Smooth muscle cell (in vitro differentiated cells): Measurements from ENCODE around the gene SV2B. TPM values are rescaled to one million over a fixed set of nuclear protein-coding genes. Genes with fewer than 3 reads are reported as not detected.

Experiments
- DNase-seq: peaks from one replicate; lab custom pipeline; 2025; ENCODE audit not compliant: unreplicated experiment; lab: John Stamatoyannopoulos, UW
- H2AFZ ChIP-seq: fragments of 200-600 bp; sonication (generic); 2 replicates; pipeline ENCODE4 v1.6.0; 2016; ENCODE audit warnings: antibody characterized with exemption, low read depth, mild to moderate bottlenecking
- H3F3A ChIP-seq: fragments of 200-600 bp; sonication (generic); 2 replicates; pipeline ENCODE4 v1.6.0; 2017; ENCODE audit warnings: antibody characterized with exemption, low read depth
- H3K27ac ChIP-seq: fragments of 200-600 bp; sonication (generic); 2 replicates; pipeline ENCODE4 v1.5.1; 2016; ENCODE audit warnings: low read depth, mild to moderate bottlenecking
- H3K27me3 ChIP-seq: fragments of 200-600 bp; sonication (generic); 2 replicates; pipeline ENCODE4 v1.6.1; 2016; ENCODE audit warnings: low read depth, mild to moderate bottlenecking
- H3K36me3 ChIP-seq: fragments of 200-600 bp; sonication (generic); 2 replicates; pipeline ENCODE4 v1.5.1; 2016; ENCODE audit warnings: low read depth
- H3K4me1 ChIP-seq: fragments of 200-600 bp; sonication (generic); 2 replicates; pipeline ENCODE4 v1.5.1; 2016; ENCODE audit warnings: low read depth
- H3K4me2 ChIP-seq: fragments of 200-600 bp; sonication (generic); 2 replicates; pipeline ENCODE4 v1.6.0; 2016; ENCODE audit warnings: mild to moderate bottlenecking
- H3K4me3 ChIP-seq: fragments of 200-600 bp; sonication (generic); 2 replicates; pipeline ENCODE4 v1.5.1; 2016; ENCODE audit warnings: mild to moderate bottlenecking
- H3K79me2 ChIP-seq: fragments of 200-600 bp; sonication (generic); 2 replicates; pipeline ENCODE4 v1.6.0; 2016; ENCODE audit warnings: low read depth, mild to moderate bottlenecking
- H3K9ac ChIP-seq: fragments of 200-600 bp; sonication (generic); 2 replicates; pipeline ENCODE4 v1.6.0; 2016; ENCODE audit warnings: low read depth
- H3K9me3 ChIP-seq: fragments of 200-600 bp; sonication (generic); replicated peaks from 2 replicates; pipeline ENCODE4 v1.5.1; 2016; ENCODE audit warnings: low read depth
- H4K20me1 ChIP-seq: fragments of 200-600 bp; sonication (generic); 2 replicates; pipeline ENCODE4 v1.6.0; 2016; ENCODE audit warnings: low read depth
- WGBS: methylation state at CpG from one replicate; pipeline ENCODE4 v1.1.7; 2016; ENCODE audit warnings: low lambda C conversion rate; 5-methylcytosine and 5-hydroxymethylcytosine counted together
- polyA plus RNA-seq: library from polyadenylated mRNA; unstranded; fragments of >200 nt; fragmentation: Nextera tagmentation; extraction: Ambion mirVana; gene quantifications from 2 replicates; pipeline ENCODE4 v1.2.1, GENCODE V29; 2016
- total RNA-seq: library from RNA; depleted of rRNA; stranded (reverse); fragments of >200 nt; gene quantifications from 2 replicates; pipeline ENCODE4 v1.2.3, GENCODE V29; 2014
- TF ChIP-seq, protein P1 (sequence below): fragments of 200-600 bp; sonication (generic); IDR thresholded peaks from 2 replicates; pipeline ENCODE4 v1.5.1; 2017; ENCODE audit warnings: borderline replicate concordance, mild to moderate bottlenecking, antibody characterized with exemption; ENCODE audit not compliant: insufficient read depth, poor library complexity, severe bottlenecking

The SV2B gene
- total and polyA plus RNA-seq, 2 experiments from 2014 or later, result not detected

DNA sequence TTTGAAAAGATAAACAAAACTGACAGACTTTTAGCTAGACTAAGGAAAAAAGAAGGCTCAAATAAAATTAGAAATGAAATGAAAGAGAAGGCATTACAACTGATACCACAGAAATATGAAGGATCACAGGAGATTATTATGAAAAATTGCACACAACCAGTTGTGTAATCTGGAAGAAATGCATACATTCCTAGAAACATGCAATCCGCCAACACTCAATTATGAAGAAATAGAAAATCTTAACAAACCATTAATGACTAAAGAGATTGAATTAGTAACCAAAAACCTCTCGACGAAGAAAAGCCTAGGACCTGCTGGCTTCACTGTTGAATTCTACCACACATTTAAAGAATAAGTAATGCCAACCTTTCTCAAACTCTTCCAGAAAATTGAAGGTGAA is 149.5 kb downstream of the SV2B start:
- H3K9me3 ChIP-seq, result no peaks in the 10 kb centered on the region
- DNase-seq, result no peak
- no peak overlapping the region for H3K4me3 ChIP-seq
- no peak overlapping the region for H3K4me2 ChIP-seq
- peaks cover 21% of the 10 kb centered on the region for H3K27me3 ChIP-seq
- WGBS, result 86% methylated on average over 3 of the region's 3 CpGs
- H3K4me1 ChIP-seq, result no peaks in the 10 kb centered on the region
- H3K36me3 ChIP-seq, result no peaks in the 10 kb centered on the region
- H3K27ac ChIP-seq, result no peak overlapping the region
- no peaks in the 10 kb centered on the region for H3F3A ChIP-seq
- TF ChIP-seq, protein P1, sequence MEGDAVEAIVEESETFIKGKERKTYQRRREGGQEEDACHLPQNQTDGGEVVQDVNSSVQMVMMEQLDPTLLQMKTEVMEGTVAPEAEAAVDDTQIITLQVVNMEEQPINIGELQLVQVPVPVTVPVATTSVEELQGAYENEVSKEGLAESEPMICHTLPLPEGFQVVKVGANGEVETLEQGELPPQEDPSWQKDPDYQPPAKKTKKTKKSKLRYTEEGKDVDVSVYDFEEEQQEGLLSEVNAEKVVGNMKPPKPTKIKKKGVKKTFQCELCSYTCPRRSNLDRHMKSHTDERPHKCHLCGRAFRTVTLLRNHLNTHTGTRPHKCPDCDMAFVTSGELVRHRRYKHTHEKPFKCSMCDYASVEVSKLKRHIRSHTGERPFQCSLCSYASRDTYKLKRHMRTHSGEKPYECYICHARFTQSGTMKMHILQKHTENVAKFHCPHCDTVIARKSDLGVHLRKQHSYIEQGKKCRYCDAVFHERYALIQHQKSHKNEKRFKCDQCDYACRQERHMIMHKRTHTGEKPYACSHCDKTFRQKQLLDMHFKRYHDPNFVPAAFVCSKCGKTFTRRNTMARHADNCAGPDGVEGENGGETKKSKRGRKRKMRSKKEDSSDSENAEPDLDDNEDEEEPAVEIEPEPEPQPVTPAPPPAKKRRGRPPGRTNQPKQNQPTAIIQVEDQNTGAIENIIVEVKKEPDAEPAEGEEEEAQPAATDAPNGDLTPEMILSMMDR, result no peak
- H4K20me1 ChIP-seq, result no peaks in the 10 kb centered on the region
- no peak overlapping the region for H3K9ac ChIP-seq
- no peak overlapping the region for H2AFZ ChIP-seq
- H3K79me2 ChIP-seq, result no peaks in the 10 kb centered on the region

DNA sequence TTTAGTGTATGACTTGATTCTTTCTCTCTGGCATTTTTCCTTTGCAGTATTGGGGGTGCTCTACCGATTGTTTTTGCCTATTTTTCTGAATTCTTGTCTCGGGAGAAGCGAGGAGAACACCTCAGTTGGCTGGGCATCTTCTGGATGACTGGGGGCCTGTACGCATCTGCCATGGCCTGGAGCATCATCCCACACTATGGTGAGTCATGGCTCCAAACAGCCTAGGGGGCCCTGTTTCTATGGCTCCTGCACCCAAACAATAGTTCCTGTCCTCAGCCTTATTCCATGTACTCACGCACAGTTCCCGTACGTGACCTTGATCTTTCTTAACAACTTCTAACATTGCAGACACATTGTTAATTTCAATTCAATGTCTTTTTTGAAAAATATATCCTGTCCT is 152.3 kb downstream of the SV2B start:
- Histone ChIP-seq H4K20me1 (no peaks in the 10 kb centered on the region), H3K27ac (no peak overlapping the region), H3K9ac (no peak overlapping the region), H2AFZ (no peak overlapping the region), H3K36me3 (no peaks in the 10 kb centered on the region), H3K4me2 (no peak overlapping the region), H3K27me3 (peaks cover 23% of the 10 kb centered on the region), H3K79me2 (no peaks in the 10 kb centered on the region), H3K9me3 (no peaks in the 10 kb centered on the region), H3F3A (no peaks in the 10 kb centered on the region), H3K4me3 (no peak overlapping the region), H3K4me1 (no peaks in the 10 kb centered on the region)
- TF ChIP-seq, protein P1, result no peak
- DNase-seq, result no peak
- WGBS, result 88% methylated on average over 7 of the region's 7 CpGs

DNA sequence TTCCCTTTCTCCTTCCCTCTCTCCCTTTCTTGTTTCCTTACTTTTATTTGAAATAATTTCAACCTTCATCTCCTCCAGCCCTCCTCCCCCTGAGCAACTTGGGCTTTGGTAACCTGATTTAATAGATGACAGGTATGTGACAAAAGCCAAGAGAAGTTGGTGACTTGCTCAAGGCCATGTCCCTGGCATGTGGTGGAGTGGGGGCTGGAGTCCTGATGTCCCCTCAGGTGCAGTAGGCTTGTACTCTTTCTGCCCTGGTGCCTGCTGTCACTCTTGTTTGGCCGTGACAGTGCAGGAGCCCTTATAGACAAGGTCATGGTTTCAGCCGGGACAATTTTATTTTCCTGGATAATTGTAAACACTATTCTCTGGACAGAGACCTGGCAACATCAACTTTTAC is 152.7 kb downstream of the SV2B start:
- DNase-seq, result no peak
- no peaks in the 10 kb centered on the region for H3K36me3 ChIP-seq
- TF ChIP-seq, protein P1, result no peak
- no peak overlapping the region for H3K4me2 ChIP-seq
- no peak overlapping the region for H3K27ac ChIP-seq
- H4K20me1 ChIP-seq, result no peaks in the 10 kb centered on the region
- 93% methylated on average over 2 of the region's 2 CpGs for WGBS
- H3K79me2 ChIP-seq, result no peaks in the 10 kb centered on the region
- no peaks in the 10 kb centered on the region for H3F3A ChIP-seq
- H3K27me3 ChIP-seq, result peaks cover 23% of the 10 kb centered on the region
- H3K9me3 ChIP-seq, result no peaks in the 10 kb centered on the region
- H3K4me3 ChIP-seq, result no peak overlapping the region
- no peak overlapping the region for H3K9ac ChIP-seq
- H2AFZ ChIP-seq, result no peak overlapping the region
- no peaks in the 10 kb centered on the region for H3K4me1 ChIP-seq

- Histone ChIP-seq H2AFZ (no peak overlapping the region), H3K27me3 (peaks cover 23% of the 10 kb centered on the region), H3K4me2 (no peak overlapping the region), H3K9me3 (no peaks in the 10 kb centered on the region), H3K4me3 (no peak overlapping the region), H3K79me2 (no peaks in the 10 kb centered on the region), H3K9ac (no peak overlapping the region), H3K36me3 (no peaks in the 10 kb centered on the region), H3K27ac (no peak overlapping the region), H3K4me1 (no peaks in the 10 kb centered on the region), H4K20me1 (no peaks in the 10 kb centered on the region), H3F3A (no peaks in the 10 kb centered on the region)
- TF ChIP-seq, protein P1, result no peak
- no peak for DNase-seq
- WGBS, result 97% methylated on average over 3 of the region's 3 CpGs
These were observed 153.5 kb downstream of the SV2B start for GRCh38 chr15:91253605-91254004.
